Thyroid gland (tissue), 4 donors: ENCODE results near the gene DPYD. TPM values are rescaled to one million over a fixed set of nuclear protein-coding genes. Genes with fewer than 3 reads are reported as not detected.

Experiments
- DNase-seq, 2 donors: peaks; one replicate each; pipeline ENCODE4 v3.0.0-alpha.2; 2019
- H3K27ac ChIP-seq, 3 donors: fragments of 200-600 bp; sonication (generic); 1 replicate in 2 of 3; 2 replicates in 1 of 3; pipeline ENCODE4 v1.5.1; 2016 to 2019; ENCODE audit warnings: mild to moderate bottlenecking in 1 of 3, moderate library complexity in 1 of 3
- H3K27me3 ChIP-seq: fragments of 200-600 bp; sonication (generic); one replicate; pipeline ENCODE4 v1.5.1; 2019
- H3K36me3 ChIP-seq, 2 donors: fragments of 200-600 bp; sonication (generic); one replicate each; pipeline ENCODE4 v1.5.1; 2016 to 2019
- H3K4me1 ChIP-seq, 2 donors: fragments of 200-600 bp; sonication (generic); one replicate each; pipeline ENCODE4 v1.5.1; 2017 to 2019
- H3K4me3 ChIP-seq, 3 donors: fragments of 200-600 bp; sonication (generic); replicated peaks in 1 of 3; 1 replicate in 2 of 3; 2 replicates in 1 of 3; pipeline ENCODE4 v1.5.1; 2016; ENCODE audit warnings: mild to moderate bottlenecking in 1 of 3
- H3K9me3 ChIP-seq: fragments of 200-600 bp; sonication (generic); one replicate; pipeline ENCODE4 v1.5.1; 2017
- CTCF ChIP-seq, 6 experiments: fragments of 200-600 bp in 3 of 6; fragments of 450-650 bp in 3 of 6; sonication (generic) in 3 of 6; IDR thresholded peaks; one replicate each; pipeline ENCODE4 v1.5.1; 2016 to 2019; ENCODE audit warnings: antibody characterized with exemption in 6 of 6, mild to moderate bottlenecking in 2 of 6, inconsistent platforms in 1 of 6, moderate library complexity in 1 of 6
- POLR2A ChIP-seq, 2 donors: fragments of 450-650 bp; IDR thresholded peaks; one replicate each; pipeline ENCODE4 v1.6.1; 2017; ENCODE audit warnings: antibody characterized with exemption in 2 of 2, mild to moderate bottlenecking in 2 of 2, moderate library complexity in 1 of 2
- WGBS, 2 donors: methylation state at CpG; one replicate each; pipeline ENCODE4 v1.1.5; 2017; 5-methylcytosine and 5-hydroxymethylcytosine counted together
- intact Hi-C: fragments of 100-400 bp; cut with DNase I; formaldehyde crosslinking; loops from one replicate; pipeline ENCODE4 v1.15.1; 2023
- total RNA-seq, 4 donors: library from RNA; depleted of rRNA; stranded (reverse); fragments of >200 nt; gene quantifications; one replicate each; pipeline ENCODE4 v1.2.3, GENCODE V29; 2016

DPYD gene
- total RNA-seq, 4 donors from 2014 or later, result 27.3 to 54.0 (median 39.5) TPM

GRCh38 chr1:97533358-97533757 lies 387.5 kb downstream of the DPYD start:
- no peaks in the 10 kb centered on the region for H3K27me3 ChIP-seq
- TF ChIP-seq CTCF (IDR thresholded peaks at IDR 0.05) (no peak), POLR2A (IDR thresholded peaks at IDR 0.05) (no peak)
- H3K9me3 ChIP-seq, result no peaks in the 10 kb centered on the region
- no peaks in the 10 kb centered on the region for H3K4me1 ChIP-seq
- WGBS, 2 donors, result 94 to 97% methylated on average over 2 of the region's 2 CpGs
- no peak overlapping the region for H3K27ac ChIP-seq
- H3K36me3 ChIP-seq, result no peaks in the 10 kb centered on the region
- H3K4me3 ChIP-seq, result no peak overlapping the region
- intact Hi-C loops, result no loop called here
- DNase-seq, result no peak

- Histone ChIP-seq H3K9me3 (no peaks in the 10 kb centered on the region), H3K27me3 (no peaks in the 10 kb centered on the region), H3K36me3 (no peaks in the 10 kb centered on the region), H3K4me1 (no peaks in the 10 kb centered on the region), H3K4me3 (no peak overlapping the region), H3K27ac (no peak overlapping the region)
- intact Hi-C loops, result no loop called here
- DNase-seq, result no peak
- 71 to 86% methylated on average over 1 of the region's 1 CpG for WGBS, 2 donors
- no peak for TF ChIP-seq CTCF (IDR thresholded peaks at IDR 0.05)
- no peak for TF ChIP-seq POLR2A (IDR thresholded peaks at IDR 0.05)
Observed at GRCh38 chr1:97529600-97529999, 391.2 kb downstream of the DPYD start.

- intact Hi-C loops, result no loop called here
- no peaks in the 10 kb centered on the region for H3K27me3 ChIP-seq
- no peak for DNase-seq
- H3K27ac ChIP-seq, result no peak overlapping the region
- TF ChIP-seq POLR2A (IDR thresholded peaks at IDR 0.05) (no peak), CTCF (IDR thresholded peaks at IDR 0.05) (no peak)
- no peak overlapping the region for H3K4me3 ChIP-seq
- H3K9me3 ChIP-seq, result no peaks in the 10 kb centered on the region
- H3K36me3 ChIP-seq, result no peaks in the 10 kb centered on the region
- WGBS, 2 donors, result 81 to 87% methylated on average over 4 of the region's 4 CpGs
- H3K4me1 ChIP-seq, result no peaks in the 10 kb centered on the region
Observed at GRCh38 chr1:97524211-97524610, 396.6 kb downstream of the DPYD start.

- intact Hi-C loops, result no loop called here
- Histone ChIP-seq H3K4me3 (no peak overlapping the region), H3K27me3 (no peaks in the 10 kb centered on the region), H3K36me3 (no peaks in the 10 kb centered on the region), H3K27ac (no peak overlapping the region), H3K4me1 (no peaks in the 10 kb centered on the region), H3K9me3 (no peaks in the 10 kb centered on the region)
- 94 to 97% methylated on average over 2 of the region's 2 CpGs for WGBS, 2 donors
- TF ChIP-seq POLR2A (IDR thresholded peaks at IDR 0.05) (no peak), CTCF (IDR thresholded peaks at IDR 0.05) (no peak)
- DNase-seq, result no peak
Observed at GRCh38 chr1:97516588-97516987, 404.2 kb downstream of the DPYD start.

GRCh38 chr1:97508653-97509218 lies 412.1 kb downstream of the DPYD start:
- WGBS, 2 donors, result 90% methylated on average over 7 of the region's 7 CpGs
- TF ChIP-seq POLR2A (IDR thresholded peaks at IDR 0.05) (no peak), CTCF (IDR thresholded peaks at IDR 0.05) (no peak)
- H3K9me3 ChIP-seq, result no peaks in the 10 kb centered on the region
- H3K4me3 ChIP-seq, result no peak overlapping the region
- no peaks in the 10 kb centered on the region for H3K36me3 ChIP-seq
- intact Hi-C loops, result no loop called here
- H3K27ac ChIP-seq, result no peak overlapping the region
- H3K27me3 ChIP-seq, result no peaks in the 10 kb centered on the region
- H3K4me1 ChIP-seq, result no peaks in the 10 kb centered on the region
- no peak for DNase-seq
